ENCODE data around the gene ZNF174. TPM values are rescaled to one million over a fixed set of nuclear protein-coding genes. Genes with fewer than 3 reads are reported as not detected.

The ZNF174 gene
- total and polyA plus RNA-seq, 2 of the 4 experiments (the other 2 are of a cell fraction), result 7.2 to 10.6 TPM

DNA sequence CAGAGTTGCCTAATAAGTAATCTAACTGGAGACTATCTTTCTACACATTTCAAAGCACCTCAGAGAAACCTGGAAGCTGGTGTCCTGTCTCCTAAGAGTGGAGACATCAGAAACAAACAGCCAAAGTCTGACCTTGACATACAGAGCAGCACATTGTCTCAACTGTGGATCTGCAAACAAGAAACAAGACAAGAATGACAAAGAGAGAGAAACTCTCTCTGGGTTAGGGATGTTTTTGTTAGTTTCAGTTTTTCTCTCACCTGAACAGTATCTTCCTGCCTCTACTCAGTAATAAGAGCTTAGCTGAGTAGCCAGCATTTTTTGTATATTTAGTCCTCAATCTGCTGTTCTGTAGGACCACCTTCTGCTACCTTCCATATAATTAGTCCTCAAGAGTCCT is 33.4 kb downstream of the ZNF174 start:
- H3K4me2 ChIP-seq (ENCODE audit: low read depth, low read length), result no peak overlapping the region
- in situ Hi-C loops (cut with MboI; ENCODE audit: low sequenced_read_pairs), result no loop called here
- H3K36me3 ChIP-seq (ENCODE audit: control insufficient read depth, insufficient read depth, low read length), result peaks cover 8% of the 10 kb centered on the region
- peaks cover 7% of the 10 kb centered on the region for H3K9me3 ChIP-seq (ENCODE audit: control insufficient read depth, insufficient read depth, low read length)
- H4K91ac ChIP-seq (ENCODE audit: insufficient read depth, low read depth, low read length), result no peak overlapping the region
- intact Hi-C loops (cut with micrococcal nuclease), result no loop called here
- H2AFZ ChIP-seq (replicated peaks; ENCODE audit: low read length, poor library complexity), result no peak overlapping the region
- H3K23ac ChIP-seq (ENCODE audit: low read depth, low read length), result no peak overlapping the region
- no peak overlapping the region for H3K9ac ChIP-seq (ENCODE audit: low read depth, low read length)
- DNase-seq, result no peak
- no peak overlapping the region for H2AK5ac ChIP-seq (ENCODE audit: low read depth, low read length)
- no peaks in the 10 kb centered on the region for H4K20me1 ChIP-seq (ENCODE audit: insufficient read depth, low read length)
- dilution Hi-C loops (cut with HindIII; ENCODE audit: low sequenced_read_pairs, unreplicated experiment), result no loop called here
- no peak overlapping the region for H4K8ac ChIP-seq (ENCODE audit: low read depth in 2 of 2, low read length in 2 of 2)
- no peak overlapping the region for H2BK120ac ChIP-seq (ENCODE audit: low read depth, low read length)
- BruUV-seq (replicated peaks), result no TSS peak
- no peak for ATAC-seq (ENCODE audit: low read depth)
- ChIA-PET CTCF (no interaction called here), POLR2A (ENCODE audit: unreplicated experiment) (no interaction called here)
- H3K18ac ChIP-seq (ENCODE audit: low read depth, low read length), result no peak overlapping the region
- H3K4ac ChIP-seq (ENCODE audit: low read depth, low read length), result no peak overlapping the region
- H2BK5ac ChIP-seq (ENCODE audit: low read depth, low read length, poor library complexity, severe bottlenecking), result no peak overlapping the region
- H3K14ac ChIP-seq (replicated peaks; ENCODE audit: low read depth, low read length), result no peak overlapping the region
- no peak overlapping the region for H3K56ac ChIP-seq (ENCODE audit: extremely low read depth, insufficient read depth, low read length)
- no peak overlapping the region for H3K27ac ChIP-seq (ENCODE audit: insufficient read depth, low read length)
- no peak overlapping the region for H4K5ac ChIP-seq (ENCODE audit: low read depth, low read length)
- H2BK20ac ChIP-seq (ENCODE audit: low read depth, low read length), result no peak overlapping the region
- 0 out of 2 replicates have a peak, but pooled peaks cover 2% of the 10 kb centered on the region for H3K27me3 ChIP-seq (ENCODE audit: control insufficient read depth, insufficient read depth, low read length)
- H3K4me1 ChIP-seq (ENCODE audit: control insufficient read depth, insufficient read depth, low read length), result no peaks in the 10 kb centered on the region
- H3K4me3 ChIP-seq (ENCODE audit: insufficient read depth, low read depth, low read length), result no peak overlapping the region
- H3K9me1 ChIP-seq (ENCODE audit: insufficient read depth, low read length), result no peaks in the 10 kb centered on the region
- H2AK9ac ChIP-seq (replicated peaks; ENCODE audit: low read depth, low read length, poor library complexity), result no peak overlapping the region
- no peak for TF ChIP-seq CTCF (conservative IDR thresholded peaks at IDR 0.05; ENCODE audit: low read depth, low read length)
- TF ChIP-seq RCOR1 (IDR thresholded peaks at IDR 0.05; ENCODE audit: insufficient replicate concordance, low read length), result no peak
- TF ChIP-seq SMC3 (IDR thresholded peaks at IDR 0.05; ENCODE audit: low read depth, low read length), result no peak
- no peak overlapping the region for H2BK15ac ChIP-seq (ENCODE audit: low read depth, low read length)
- H3K79me1 ChIP-seq (ENCODE audit: low read depth in 1 of 2, low read length in 2 of 2), result peaks cover 0 to 7% of the 10 kb centered on the region in 2 experiments; a peak in 2 of 4 replicates

Data from IMR-90 (cell line).